MCF 10A (cell line): Measurements from ENCODE around the gene RALGPS1. TPM values are rescaled to one million over a fixed set of nuclear protein-coding genes. Genes with fewer than 3 reads are reported as not detected.

ENCODE experiments used
- BruUV-seq: library from RNA; stranded (reverse); fragments of 400-500 nt; replicated peaks from 2 replicates; lab custom pipeline; 2021; lab: Mats Ljungman, UMichigan
- CTCF ChIA-PET: fragments of 300-600 bp; sonication (Branson Sonifier 250); formaldehyde crosslinking; extraction: SDS; loops from one replicate; lab custom pipeline; 2021; ENCODE audit warnings: antibody characterized with exemption, inconsistent platforms; lab: Yijun Ruan, JAX
- POLR2A ChIA-PET: fragments of 300-600, 350-650 bp; sonication (Branson Sonifier 250); formaldehyde crosslinking; extraction: SDS; loops from one replicate; lab custom pipeline; 2020; ENCODE audit warnings: antibody characterized with exemption, inconsistent platforms; lab: Yijun Ruan, JAX
- DNase-seq: peaks from one replicate; pipeline ENCODE4 v3.0.0-alpha.2; 2018; ENCODE audit not compliant: unreplicated experiment
- H3K27ac Mint-ChIP-seq: one replicate; pipeline ENCODE4 v1.8.0; 2022; ENCODE audit warnings: mild to moderate bottlenecking, low read depth, mixed read lengths; ENCODE audit not compliant: unreplicated experiment
- H3K27me3 Mint-ChIP-seq: one replicate; pipeline ENCODE4 v1.8.0; 2022; ENCODE audit warnings: mixed read lengths; ENCODE audit not compliant: insufficient read depth, unreplicated experiment
- H3K36me3 Mint-ChIP-seq: one replicate; pipeline ENCODE4 v1.8.0; 2022; ENCODE audit warnings: mild to moderate bottlenecking, moderate library complexity, mixed read lengths; ENCODE audit not compliant: insufficient read depth, unreplicated experiment
- H3K4me1 Mint-ChIP-seq: one replicate; pipeline ENCODE4 v1.8.0; 2022; ENCODE audit warnings: mixed read lengths; ENCODE audit not compliant: insufficient read depth, unreplicated experiment
- H3K4me3 Mint-ChIP-seq: one replicate; pipeline ENCODE4 v1.8.0; 2022; ENCODE audit warnings: mild to moderate bottlenecking, moderate library complexity, mixed read lengths; ENCODE audit not compliant: unreplicated experiment
- H3K9me3 Mint-ChIP-seq: one replicate; pipeline ENCODE4 v1.8.0; 2022; ENCODE audit warnings: mixed read lengths; ENCODE audit not compliant: unreplicated experiment
- CTCF ChIP-seq: fragments of 200-600 bp; IDR thresholded peaks from one replicate; pipeline ENCODE4 v1.8.0; 2022; ENCODE audit warnings: antibody characterized with exemption, mild to moderate bottlenecking; ENCODE audit not compliant: unreplicated experiment
- intact Hi-C: fragments of 100-400 bp; cut with micrococcal nuclease; formaldehyde crosslinking; loops from 2 replicates; pipeline ENCODE4 v1.14.1; 2022
- total RNA-seq: library from RNA; stranded (reverse); gene quantifications from 2 replicates; pipeline ENCODE4 v1.2.3, GENCODE V29; 2022

Gene RALGPS1
- total RNA-seq, 1 experiment from 2014 or later, result 2.4 TPM

GRCh38 chr9:127241354-127241753 lies 326.8 kb downstream of the RALGPS1 start:
- peaks cover 2% of the 10 kb centered on the region for H3K36me3 Mint-ChIP-seq
- BruUV-seq, result no TSS peak
- H3K4me1 Mint-ChIP-seq, result peaks cover 4% of the 10 kb centered on the region
- POLR2A ChIA-PET, result interaction anchor here (0.7 kb wide), 1 partner anchor 22 kb away, joined by 3 read pairs; no protein-coding TSS in a partner anchor
- no peaks in the 10 kb centered on the region for H3K27me3 Mint-ChIP-seq
- CTCF ChIA-PET, result no interaction called here
- no peak for DNase-seq
- peak overlapping the region; percentile 88 for H3K27ac Mint-ChIP-seq
- H3K4me3 Mint-ChIP-seq, result no peak overlapping the region
- no peak for TF ChIP-seq CTCF
- no peaks in the 10 kb centered on the region for H3K9me3 Mint-ChIP-seq
- intact Hi-C loops, result no loop called here

GRCh38 chr9:127244609-127245601 lies 330.3 kb downstream of the RALGPS1 start:
- H3K27ac Mint-ChIP-seq, result peak overlapping the region; percentile 94
- no peak for TF ChIP-seq CTCF
- no peaks in the 10 kb centered on the region for H3K9me3 Mint-ChIP-seq
- H3K4me3 Mint-ChIP-seq, result peak overlapping the region; percentile 95
- intact Hi-C loops, result no loop called here
- ChIA-PET POLR2A (interaction anchor here (0.6 to 1.8 kb wide), 21 partner anchors 9 to 824 kb away, joined by 3 to 12 read pairs (median 4); partner anchors contain the start of genes LRSAM1, SLC2A8 and ZNF79), CTCF (interaction anchor here (0.6 to 1.3 kb wide), 4 partner anchors 10 to 153 kb away, joined by 3 to 7 read pairs (median 3); no protein-coding TSS in a partner anchor)
- H3K27me3 Mint-ChIP-seq, result no peaks in the 10 kb centered on the region
- BruUV-seq, result TSS peak; percentile 86
- DNase-seq, result peak; percentile 96
- H3K36me3 Mint-ChIP-seq, result no peaks in the 10 kb centered on the region
- peaks cover 4% of the 10 kb centered on the region for H3K4me1 Mint-ChIP-seq

GRCh38 chr9:127245637-127246164 lies 331.1 kb downstream of the RALGPS1 start:
- H3K27ac Mint-ChIP-seq, result peak overlapping the region; percentile 94
- peaks cover 4% of the 10 kb centered on the region for H3K4me1 Mint-ChIP-seq
- no TSS peak for BruUV-seq
- H3K4me3 Mint-ChIP-seq, result peak overlapping the region; percentile 95
- DNase-seq, result no peak
- no peak for TF ChIP-seq CTCF
- no peaks in the 10 kb centered on the region for H3K9me3 Mint-ChIP-seq
- intact Hi-C loops, result no loop called here
- ChIA-PET POLR2A (interaction anchor here (0.8 to 1.8 kb wide), 6 partner anchors 17 to 179 kb away, joined by 3 to 12 read pairs (median 4); partner anchors contain the start of gene ZNF79), CTCF (no interaction called here)
- no peaks in the 10 kb centered on the region for H3K36me3 Mint-ChIP-seq
- no peaks in the 10 kb centered on the region for H3K27me3 Mint-ChIP-seq

GRCh38 chr9:127248241-127248640 lies 333.7 kb downstream of the RALGPS1 start:
- CTCF ChIA-PET, result interaction anchor here (0.6 to 0.7 kb wide), 2 partner anchors 25 to 67 kb away, joined by 3 to 5 read pairs; no protein-coding TSS in a partner anchor
- TF ChIP-seq CTCF, result no peak
- BruUV-seq, result no TSS peak
- no peak overlapping the region for H3K27ac Mint-ChIP-seq
- no peak overlapping the region for H3K4me3 Mint-ChIP-seq
- H3K4me1 Mint-ChIP-seq, result peaks cover 4% of the 10 kb centered on the region
- H3K9me3 Mint-ChIP-seq, result no peaks in the 10 kb centered on the region
- no peaks in the 10 kb centered on the region for H3K36me3 Mint-ChIP-seq
- intact Hi-C loops, result no loop called here
- H3K27me3 Mint-ChIP-seq, result no peaks in the 10 kb centered on the region
- no peak for DNase-seq
- POLR2A ChIA-PET, result interaction anchor here (0.6 to 0.8 kb wide), 2 partner anchors 148 to 289 kb away, joined by 3 to 5 read pairs; partner anchors contain the start of gene SLC2A8
